Upper lobe of left lung (tissue), 4 donors: ENCODE measurements around the gene ACTL7B.

ENCODE experiments used
- CTCF ChIP-seq, 6 experiments: fragments of 450-650 bp in 4 of 6; fragments of 200-600 bp in 2 of 6; sonication (generic) in 2 of 6; IDR thresholded peaks; one replicate each; pipeline ENCODE4 v1.5.1; 2016 to 2019; ENCODE audit warnings: antibody characterized with exemption in 6 of 6
- POLR2A ChIP-seq, 4 donors: fragments of 450-650 bp; IDR thresholded peaks; one replicate each; pipeline ENCODE4 v1.5.1; 2016 to 2017; ENCODE audit warnings: antibody characterized with exemption in 4 of 4, mild to moderate bottlenecking in 2 of 4
- POLR2AphosphoS5 ChIP-seq, 2 donors: sonication (generic); formaldehyde crosslinking; IDR thresholded peaks; one replicate each; pipeline ENCODE4 v1.5.1; 2017; ENCODE audit warnings: antibody characterized with exemption in 2 of 2

DNA sequence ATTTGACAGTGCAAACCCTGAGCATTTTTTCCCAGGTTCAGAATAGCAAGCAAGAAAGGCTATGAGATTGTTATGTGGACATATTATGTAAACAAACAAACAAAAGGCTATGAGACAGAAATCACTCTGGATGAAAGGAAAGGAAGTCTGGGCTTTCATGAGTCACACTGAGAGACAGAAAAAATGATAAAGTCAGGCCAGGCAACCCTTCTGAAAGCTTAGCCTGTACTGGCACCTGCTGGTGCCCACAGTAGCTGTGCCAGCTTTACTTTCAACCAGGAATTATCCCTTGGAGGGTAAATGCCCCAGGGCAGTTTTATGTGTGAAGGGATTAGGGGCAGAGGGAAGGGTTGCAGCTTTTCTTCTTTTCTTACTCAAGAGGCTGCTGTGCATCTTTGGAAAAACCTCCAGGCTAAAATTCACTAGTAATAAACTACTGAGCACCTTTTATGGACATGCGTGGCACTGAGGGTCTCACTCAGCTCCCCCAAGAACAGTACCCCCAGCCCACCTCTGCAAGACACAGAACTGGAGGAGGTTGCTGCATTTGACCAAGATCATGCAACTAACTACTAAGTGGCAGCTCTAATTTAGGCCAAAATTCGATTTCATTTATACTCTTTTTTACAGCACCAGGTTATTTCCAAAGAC, 41.7 kb downstream of the ACTL7B start:
- peak in 4 of 6 experiments; percentile 23 to 51 (median 40) for TF ChIP-seq CTCF (IDR thresholded peaks at IDR 0.05)
- TF ChIP-seq POLR2A (IDR thresholded peaks at IDR 0.05), result no peak
- no peak for TF ChIP-seq POLR2AphosphoS5 (IDR thresholded peaks at IDR 0.05)
